Activated effector memory CD4-positive, alpha-beta T cell treated with Interleukin-2 at 50 U/mL for 16 hours (primary cell): Measurements from ENCODE around the gene CNGB1.
"Not testable (repeated sequence)": the region's sequence is repeated elsewhere in the genome, so short reads cannot be mapped to it uniquely, and the experiment has no call there.

Experiments used
- DNase-seq: peaks from one replicate; pipeline ENCODE4 v3.0.0-alpha.2; 2020

The CNGB1 gene

DNA sequence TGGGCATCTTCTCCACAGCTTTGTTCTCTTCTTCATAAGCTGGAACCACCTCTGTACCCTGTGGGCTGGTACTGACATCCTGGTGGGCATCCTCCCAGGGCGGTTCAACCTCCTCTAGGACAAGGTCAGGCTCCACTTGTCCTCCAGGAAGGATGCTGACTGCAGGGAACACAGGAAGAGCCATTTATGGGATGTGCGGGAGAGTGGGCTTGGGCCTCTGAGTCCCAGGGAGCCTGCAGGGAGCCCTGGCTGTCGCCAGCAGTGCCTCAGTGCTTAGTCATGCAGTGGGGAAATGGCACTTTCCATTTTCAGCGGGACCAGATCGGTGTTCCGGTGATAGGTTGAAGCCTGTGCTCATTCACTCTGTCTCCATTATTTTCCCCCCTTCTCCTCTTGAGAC lies 20.5 kb downstream of the CNGB1 start:
- DNase-seq, result no peak

DNA sequence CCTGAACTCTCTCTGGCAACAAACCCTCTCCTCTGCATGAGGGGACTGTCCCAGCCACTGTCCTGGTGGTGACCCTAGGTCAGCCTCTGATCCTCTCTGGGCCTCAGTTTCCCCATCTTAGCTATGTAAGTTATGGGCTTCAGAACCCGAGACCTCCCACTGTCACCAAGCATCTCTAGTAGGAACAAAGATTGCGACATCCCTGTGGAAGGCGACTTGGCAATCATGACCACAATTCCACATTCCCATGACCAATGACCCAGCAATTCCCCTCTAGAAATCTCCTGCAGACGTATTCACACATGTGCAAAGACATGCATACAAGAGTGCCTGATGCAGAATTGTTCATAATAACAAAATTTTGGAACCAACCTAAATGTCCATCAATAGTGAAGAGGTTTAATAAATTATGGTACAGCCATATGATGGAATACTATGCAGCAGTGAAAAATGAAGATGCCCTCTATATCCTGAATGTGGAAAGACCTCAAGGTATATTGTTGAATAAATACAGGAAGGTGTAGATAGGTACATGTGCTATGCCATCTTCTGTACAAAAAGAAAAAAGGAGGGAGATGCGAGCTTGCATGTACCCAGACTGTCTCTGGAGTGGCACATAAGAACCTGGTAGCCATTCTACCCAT lies 21.2 kb downstream of the CNGB1 start:
- DNase-seq, result no peak

DNA sequence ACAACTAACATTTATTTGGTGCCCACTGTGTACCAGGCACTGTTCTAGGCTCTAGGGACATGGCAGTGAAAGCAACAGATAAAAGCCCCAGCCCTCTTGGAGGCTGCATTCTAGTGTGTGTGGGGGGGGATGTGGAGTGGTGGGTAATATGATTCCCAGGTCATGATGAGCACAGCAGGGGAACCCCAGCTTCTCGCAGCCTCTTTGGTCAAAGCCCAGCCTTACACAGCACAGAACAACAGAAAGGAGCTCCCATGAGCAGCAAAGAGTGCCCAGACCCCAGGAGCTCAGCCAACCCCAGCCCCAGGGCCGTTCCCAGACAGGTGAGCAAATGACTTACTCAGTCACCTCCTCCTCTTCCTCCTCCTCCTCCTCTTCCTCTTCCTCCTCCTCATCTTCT lies 21.9 kb downstream of the CNGB1 start:
- DNase-seq, result no peak

DNA sequence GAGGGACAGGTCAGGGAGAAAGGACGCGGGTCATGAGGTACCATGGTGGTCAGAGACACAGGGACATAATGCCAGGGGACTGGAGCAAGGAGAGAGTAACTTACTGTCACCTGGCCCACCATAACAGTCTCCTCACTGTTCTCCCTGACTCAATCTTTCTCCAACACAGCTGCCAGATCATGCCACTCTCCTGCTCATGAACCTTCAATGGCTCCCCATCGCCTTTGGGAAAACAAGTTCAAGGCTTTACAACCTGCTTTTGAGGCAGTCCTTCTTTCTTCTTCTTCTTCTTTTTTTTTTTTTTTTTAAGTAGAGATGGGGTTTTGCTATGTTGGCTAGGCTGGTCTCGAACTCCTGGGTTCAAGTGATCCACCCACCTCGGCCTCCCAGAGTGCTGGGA lies 22.9 kb downstream of the CNGB1 start:
- DNase-seq, result no peak

DNA sequence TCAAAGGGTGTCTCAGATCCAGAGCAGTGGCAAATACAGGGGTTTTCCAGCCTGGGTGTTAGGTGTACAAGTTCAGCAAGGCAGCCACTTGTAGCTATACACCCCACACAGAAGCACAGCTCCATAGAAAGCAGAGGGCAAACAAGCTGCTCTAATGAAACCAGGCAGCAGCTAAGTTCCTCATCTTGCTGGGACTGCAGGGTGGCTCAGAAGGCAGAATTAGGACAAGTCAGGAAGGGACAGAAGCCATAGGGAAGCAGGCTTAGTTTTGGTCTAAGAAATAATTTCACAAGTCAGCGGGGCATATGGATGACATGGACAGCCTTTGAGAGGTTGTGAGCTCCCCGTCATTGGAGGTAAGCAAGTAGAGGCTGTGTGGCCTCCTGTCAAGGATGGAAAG lies 23.7 kb downstream of the CNGB1 start:
- no peak for DNase-seq

DNA sequence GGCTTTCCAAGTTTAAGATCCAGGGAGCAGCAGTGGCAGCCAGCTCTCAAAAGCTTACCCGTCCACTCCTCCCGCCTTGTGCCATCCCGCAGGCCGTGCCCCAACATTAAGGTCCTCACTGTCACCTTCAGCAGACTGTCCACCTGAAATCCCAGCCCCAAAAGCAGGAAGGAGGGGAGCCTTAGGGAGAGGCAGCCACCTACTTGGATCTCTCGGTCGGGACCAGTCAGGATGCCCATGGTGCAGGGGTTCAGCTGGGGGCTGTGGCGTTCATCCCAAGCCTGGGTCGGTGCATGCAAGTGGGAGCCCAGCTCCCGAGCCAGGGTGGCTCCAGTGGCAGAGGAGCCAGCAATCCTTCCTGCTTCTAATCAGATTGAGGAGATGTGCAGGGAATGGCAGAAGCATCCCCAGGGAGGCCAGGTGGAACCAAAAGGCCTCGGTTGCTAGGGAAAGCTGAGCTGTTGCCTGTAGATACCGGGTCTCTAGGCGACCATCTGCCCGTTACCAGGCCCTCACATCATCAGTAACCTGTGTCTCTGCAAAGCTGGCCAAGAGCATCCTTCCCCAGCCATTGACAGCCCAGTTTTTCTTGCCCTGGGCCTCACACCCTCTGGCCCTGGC lies 24.6 kb downstream of the CNGB1 start:
- DNase-seq, result no peak

DNA sequence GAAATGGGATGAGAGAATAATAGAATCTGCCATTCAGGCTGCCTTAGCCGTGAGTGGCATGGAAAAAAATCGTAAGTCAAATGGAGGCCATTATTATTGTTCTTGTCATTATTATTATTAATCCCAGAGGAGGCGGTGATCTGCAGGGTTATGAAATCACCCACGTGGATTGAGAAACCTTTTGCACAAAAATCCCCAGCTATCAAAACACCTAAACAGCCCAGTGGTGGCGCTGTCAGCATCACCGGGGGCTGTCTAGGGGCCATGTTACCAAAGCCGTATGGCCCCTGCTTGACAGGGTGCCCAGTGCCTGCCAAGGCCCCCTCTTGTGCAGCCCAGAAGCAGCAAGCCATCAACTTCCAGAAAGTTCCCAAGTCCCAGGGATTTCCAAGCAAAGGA lies 25.2 kb downstream of the CNGB1 start:
- no peak for DNase-seq

DNA sequence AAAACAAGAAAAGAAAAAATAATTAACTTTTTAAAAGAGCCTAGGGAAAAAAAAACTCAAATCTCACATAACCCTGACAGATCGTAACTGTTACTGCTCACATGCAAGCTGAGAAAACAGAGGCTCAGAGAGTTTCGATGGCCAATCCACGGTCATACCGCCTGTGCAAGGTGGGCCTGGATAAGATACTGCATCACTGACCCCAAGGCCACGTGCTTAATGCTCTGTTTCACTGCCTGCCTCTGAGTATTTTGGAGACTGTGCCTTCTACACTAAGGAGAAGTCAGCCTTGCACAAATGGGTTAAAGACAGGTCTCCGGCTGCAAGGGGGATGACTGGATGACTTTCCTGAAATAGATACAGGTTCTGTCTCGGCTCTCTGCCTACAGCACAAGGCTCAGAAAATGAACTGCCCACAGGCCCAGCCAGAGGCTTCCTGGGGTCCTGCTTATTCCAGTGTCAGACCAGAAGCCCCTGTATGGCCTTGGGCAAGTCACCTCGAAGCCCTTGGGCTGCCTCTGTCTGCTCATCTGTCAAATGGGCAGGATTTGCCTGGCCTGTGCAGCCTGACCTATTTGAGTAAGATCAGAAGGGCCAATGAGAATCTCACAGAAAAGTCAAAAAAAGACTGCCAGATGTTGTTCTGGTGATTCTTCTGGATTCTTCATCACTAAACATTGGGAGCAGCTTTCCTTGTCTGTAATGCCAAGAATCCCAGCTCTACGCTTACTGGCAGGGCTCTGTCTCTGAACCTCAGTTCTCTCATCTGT lies 25.8 kb downstream of the CNGB1 start:
- no peak for DNase-seq

DNA sequence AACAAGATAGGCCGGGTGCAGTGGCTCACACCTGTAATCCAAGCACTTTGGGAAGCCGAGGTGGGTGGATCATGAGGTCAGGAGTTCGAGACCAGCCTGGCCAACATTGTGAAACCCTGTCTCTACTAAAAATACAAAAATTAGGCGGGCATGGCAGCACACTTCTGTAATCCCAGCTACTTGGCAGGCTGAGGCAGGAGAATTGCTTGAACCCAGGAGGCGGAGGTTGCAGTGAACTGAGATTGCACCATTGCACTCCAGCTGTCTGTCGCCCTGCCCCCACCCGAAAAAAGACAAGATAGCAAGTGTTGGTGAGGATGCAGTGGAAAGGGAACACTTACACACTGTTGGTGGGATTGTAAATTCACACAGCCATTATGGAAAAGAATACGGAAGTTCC lies 27.5 kb downstream of the CNGB1 start:
- not testable (repeated sequence) for DNase-seq

DNA sequence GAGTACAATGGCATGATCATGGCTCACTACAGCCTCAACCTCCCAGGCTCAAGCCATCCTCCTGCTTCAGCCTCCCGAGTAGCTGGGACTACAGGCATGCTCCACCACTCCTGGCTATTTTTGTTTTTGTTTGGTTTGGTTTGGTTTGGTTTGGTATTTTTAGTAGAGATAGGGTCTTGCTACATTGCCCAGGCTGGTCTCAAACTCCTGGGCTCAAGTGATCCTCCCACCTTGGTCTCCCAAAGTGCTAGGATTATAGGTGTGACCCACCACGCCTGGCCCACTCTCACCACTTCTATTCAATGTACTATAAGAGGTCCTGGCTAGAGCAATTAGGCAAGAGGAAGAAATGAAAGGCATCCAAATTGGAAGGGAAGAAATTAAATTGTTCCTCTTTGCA lies 29.0 kb downstream of the CNGB1 start:
- not testable (repeated sequence) for DNase-seq

DNA sequence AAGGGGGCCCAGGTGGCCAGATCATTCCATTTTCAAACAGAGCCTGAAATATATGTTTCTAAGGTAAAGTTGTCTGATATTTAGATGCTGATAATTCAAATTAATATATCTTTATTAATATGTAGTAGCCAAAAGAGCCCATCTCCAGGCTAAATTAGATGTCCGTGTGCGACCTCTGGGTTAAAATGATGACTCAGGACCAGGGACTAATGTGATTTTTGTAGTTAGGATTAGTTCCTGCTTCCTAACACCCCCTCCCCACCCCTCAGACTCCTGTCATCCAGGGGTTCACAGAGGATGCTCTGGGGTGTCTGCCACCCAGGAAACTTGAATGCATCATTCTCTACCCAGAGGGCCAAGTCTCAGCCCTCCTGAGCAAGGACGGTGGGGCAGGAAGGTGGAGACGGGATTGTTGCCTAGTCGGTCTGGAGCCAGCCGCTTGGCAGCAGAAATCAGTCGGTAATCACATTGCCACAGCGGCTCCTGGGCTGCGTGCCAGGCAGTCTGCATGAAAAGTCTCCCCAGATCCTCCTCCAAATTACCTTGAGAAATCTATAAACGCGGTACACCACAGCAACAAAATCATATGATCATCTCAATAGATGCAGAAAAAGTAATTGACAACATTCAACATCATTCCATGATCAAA lies 29.8 kb downstream of the CNGB1 start:
- DNase-seq, result no peak

DNA sequence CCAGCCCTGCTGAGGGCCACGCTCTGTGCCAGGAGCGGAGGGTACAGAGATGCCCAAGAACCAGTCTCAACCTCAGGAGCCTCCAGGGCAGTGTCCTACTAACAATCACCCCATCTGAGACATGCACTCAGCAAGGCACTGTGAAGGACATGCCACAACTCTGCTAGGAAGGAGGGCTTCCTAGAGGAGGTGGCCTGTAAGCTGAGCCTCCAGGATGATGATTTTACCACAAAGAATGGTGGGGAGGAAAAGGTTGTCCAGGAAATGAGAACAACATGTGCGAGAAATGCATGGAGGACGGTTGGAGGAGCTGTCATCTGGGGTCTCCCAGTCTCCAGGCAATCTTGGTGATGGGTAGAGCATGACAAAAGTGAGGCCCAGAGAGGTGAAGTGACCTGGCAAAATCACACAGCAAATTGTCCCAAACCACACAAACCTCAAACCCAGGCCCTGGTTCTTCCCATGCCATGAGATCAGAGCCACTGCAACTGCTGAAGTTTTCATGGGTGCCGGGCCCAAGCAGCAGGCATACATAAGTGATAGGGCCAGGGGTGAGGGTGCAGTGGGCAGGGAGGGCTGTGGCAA lies 30.5 kb downstream of the CNGB1 start:
- DNase-seq, result no peak

DNA sequence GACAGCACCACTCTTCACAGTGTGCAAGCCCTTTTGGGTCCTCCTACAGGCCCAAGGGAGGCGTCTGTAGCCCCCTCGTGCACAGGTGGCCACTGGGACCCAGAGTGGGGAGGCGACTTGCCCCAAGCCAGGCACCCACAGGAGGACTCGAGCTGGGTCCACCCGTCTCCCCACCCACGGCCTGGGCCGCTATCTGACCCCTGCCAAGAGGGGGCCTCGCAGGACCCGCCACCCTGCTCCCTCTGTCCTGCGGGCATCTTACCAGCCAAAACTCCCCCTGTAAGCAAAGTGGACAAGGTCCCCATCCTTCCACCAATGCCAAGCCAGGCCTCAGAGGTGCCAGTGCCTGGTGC lies 31.1 kb downstream of the CNGB1 start:
- DNase-seq, result no peak

DNA sequence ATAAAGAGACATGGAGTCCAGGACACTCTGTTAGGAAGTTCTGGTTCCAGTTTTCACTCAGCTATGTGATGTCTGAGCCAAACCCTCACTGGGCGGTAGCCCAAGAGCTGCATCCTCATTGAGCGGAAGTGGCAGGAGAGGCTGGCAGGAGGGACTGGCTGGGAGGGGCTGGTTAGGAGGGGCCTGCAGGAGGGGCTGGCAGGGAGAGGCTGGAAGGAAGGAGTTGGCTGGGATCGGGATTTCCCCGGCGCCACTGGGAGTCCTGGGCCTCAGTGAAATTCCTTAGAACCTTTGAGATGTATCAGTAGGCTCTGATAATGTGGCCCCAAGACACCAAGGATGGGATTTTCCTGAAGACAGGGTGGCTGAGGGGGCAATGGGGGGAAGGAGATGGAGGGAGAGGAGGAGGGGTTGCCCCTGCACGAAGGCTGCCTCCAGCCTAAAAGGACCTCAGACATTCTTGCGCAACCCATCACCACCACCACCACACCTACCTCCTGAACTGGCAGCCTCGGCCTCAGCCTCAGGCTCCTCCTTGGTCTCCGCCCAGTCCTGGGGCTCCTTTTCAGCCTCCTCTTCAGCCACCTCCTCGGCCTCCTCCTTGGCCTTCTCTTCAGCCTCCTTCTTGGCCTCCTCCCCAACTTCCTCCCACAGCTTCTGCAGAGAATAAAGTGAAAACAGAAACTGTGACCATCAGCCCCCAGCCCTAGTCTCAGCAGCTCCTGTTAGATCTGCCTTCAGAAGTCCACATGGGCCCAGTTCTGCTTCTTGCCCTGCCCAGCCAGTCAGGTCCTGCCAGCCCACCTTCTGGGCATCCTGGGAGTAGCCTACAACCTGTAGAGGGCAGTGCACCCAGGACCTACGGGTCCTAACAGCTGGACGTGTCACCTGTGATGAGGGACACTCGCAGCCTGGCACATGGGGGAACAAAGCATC lies 31.7 kb downstream of the CNGB1 start:
- no peak for DNase-seq

DNA sequence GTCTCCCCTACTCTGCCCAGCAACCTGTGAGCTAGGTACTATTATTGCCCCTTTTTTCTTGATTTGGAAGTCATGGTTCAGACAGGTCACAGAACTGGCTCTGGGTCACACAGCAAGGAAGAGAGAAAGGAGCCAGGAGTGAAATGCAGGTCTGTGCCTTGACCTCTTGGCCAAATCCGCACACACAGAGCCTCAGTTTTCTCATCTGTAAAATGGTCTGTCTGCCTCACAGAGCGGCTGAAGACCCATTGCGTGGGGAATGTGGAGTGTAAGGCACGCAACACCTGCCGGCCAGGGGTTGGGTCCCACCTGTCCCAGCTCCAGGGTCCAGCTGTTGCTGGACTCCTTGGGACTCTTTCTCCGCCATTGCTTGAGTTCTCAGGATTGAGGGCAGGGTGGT lies 32.4 kb downstream of the CNGB1 start:
- DNase-seq, result no peak

DNA sequence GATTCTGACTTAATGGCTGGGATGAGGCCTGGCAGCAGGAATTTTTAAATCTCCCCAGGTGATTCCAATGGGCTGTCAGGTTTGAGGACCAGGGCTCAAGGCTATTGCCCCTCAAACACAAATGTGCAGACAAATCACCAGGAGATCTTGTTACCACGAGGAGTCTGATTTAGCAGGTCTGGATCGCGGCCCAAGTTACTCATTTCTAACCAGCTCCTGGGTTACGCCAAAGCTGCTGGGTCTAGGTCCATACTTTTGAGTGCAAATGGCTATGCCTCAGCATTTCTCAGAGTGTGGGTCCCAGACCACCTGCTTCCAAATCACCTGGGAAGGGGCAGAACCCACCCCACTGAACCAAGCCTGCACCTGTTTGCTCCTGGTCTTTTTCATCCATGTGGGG lies 33.1 kb downstream of the CNGB1 start:
- no peak for DNase-seq

DNA sequence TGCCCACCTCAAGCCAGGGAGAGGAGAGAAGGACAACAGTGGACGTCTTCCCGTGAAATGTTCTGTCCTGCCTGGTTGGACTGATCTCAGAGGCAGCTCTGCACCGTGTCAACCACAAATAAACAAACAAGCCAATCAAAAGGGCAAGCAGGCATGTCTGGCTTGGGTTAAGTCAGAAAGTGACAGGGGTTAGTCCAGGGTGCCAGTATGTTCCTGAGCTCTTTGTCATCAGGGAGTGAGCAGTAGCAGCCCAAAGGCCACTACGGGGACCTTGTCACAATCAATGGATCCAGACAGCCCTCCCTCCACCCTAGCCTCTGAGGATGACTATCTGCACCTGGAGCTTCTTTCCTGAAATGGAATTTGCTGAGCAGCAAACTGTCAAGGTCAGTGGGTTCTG lies 35.0 kb downstream of the CNGB1 start:
- DNase-seq, result no peak

DNA sequence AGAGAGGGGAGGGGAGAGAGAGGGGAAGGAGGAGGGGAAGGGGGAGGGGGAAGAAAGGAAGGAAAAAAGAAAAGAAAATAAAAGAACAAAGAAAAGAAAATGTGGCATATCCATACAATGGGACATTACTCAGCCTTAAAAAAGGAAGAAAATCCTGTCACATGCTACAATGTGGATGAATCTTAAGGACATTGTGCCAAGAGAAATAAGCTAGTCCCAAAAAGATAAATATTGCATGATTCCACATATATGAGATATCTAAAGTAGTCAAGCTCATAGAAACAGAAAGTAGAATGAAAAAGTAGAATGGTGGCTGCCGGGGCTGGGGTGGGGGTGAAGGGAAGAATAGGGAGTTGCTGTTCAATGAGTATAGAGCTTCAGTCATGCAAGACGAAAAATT lies 40.4 kb downstream of the CNGB1 start:
- no peak for DNase-seq

DNA sequence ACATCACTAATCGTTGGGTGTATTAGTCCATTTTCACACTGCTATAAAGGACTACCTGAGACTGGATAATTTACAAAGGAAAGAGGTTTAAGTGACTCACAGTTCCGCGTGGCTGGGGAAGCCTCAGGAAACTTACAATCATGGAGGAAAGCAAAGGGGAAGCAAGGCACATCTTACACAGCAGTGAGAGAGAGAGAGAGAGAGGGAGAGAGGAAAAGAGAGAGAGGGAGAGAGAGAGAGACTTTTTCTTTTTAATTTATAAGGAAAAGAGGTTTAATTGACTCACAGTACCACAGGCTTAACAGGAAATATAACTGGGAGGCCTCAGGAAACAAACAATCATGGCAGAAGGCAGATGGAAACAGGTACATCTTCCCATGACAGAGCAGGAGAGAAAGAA lies 41.7 kb downstream of the CNGB1 start:
- DNase-seq, result no peak

DNA sequence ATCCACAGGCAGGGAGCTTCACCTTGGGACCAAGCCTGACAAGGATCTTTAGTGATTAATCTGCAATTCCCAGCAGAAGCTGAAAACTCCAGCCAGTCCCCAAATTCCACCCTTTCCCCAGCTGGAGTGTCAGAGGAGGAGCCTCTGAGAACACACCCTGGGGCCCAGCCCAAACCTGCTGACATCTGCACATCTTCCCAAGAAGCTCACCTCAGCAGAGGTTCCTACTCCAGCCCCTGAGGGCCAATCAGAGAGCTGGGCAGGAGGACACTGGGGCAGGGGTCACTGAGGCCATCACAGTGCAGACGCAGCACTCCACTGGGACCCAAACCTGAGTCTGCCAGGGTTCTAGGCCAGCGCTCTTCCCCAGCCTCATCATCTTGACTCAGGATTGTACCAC lies 44.9 kb downstream of the CNGB1 start:
- DNase-seq, result no peak

DNA sequence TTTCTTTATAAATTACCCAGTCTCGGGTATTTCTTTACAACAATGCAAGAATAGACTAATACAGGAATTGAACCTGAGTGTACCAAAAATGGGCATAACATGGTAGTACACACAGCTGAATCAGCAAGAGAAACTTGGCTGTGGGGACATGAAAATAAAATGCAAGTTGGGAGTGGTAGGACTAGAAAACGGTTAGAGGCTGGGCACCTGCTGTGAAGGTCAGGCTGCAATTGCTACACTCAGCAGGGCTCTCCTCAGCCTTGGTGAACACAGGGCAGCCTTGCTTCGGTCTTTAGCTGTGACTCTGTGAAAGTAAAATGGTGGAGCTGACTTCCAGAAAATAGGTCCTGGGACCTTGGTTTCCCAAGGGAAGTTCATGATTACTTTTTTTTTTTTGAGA lies 45.6 kb downstream of the CNGB1 start:
- DNase-seq, result no peak

DNA sequence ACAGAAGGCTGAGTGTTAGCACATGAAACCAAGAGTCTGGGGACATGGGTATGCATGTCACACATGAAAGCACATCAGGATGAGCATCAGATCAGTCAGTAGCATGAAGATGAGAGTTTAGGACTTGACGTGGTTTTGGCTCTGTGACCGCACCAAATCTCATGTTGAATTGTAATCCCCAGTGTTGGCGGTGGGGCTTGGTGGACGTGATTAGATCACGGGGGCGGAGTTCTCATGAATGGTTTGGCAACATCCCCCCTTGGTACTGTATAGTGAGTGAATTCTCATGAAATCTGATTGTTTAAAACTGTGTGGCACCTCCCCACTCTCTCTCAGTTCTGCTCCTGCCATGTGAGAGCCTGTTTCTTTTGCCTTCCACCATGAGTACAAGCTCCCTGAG lies 46.4 kb downstream of the CNGB1 start:
- no peak for DNase-seq

DNA sequence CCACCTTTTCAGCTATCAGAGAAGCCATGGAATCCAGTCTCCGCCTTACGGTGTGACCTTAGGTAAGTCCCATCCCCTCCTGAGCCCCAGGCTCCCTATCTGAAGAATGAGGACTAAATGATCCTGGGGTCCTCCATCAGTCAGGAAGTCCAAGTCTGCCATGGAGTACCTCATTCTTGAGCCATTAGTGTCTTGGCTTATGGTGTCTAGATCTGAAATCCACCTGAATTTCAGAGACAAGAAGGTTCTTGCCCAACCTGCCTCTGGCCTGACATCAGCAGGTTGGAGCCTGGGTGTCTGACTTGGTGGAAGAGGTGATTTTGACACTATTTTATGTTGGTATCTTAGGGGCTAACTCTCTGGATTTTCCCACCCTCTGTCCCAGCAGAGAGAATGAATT lies 47.1 kb downstream of the CNGB1 start:
- no peak for DNase-seq
